ENCODE results near the gene MCRIP1. TPM values are rescaled to one million over a fixed set of nuclear protein-coding genes. Genes with fewer than 3 reads are reported as not detected.
A peak's percentile ranks its signal among the peaks of the same experiment; 100 is the strongest.

Gene MCRIP1
- total and polyA plus RNA-seq, 7 experiments from 2014 or later = 41.1 to 65.3 (median 53.1) TPM

- H3K36me3 Mint-ChIP-seq = peaks cover 0 to 24% (median 0%) of the 10 kb centered on the region in 5 donors
- ATAC-seq = no peak
Observed at GRCh38 chr17:81867170-81867990, 34.3 kb upstream of the MCRIP1 start.

GRCh38 chr17:81866440-81867169 is 33.5 kb upstream of the MCRIP1 start:
- Histone ChIP-seq H3K27me3 (ENCODE audit: control insufficient read depth in 2 of 2, insufficient read depth in 2 of 2, low read length in 2 of 2) (no peaks in the 10 kb centered on the region), H3K9me3 (ENCODE audit: control insufficient read depth in 2 of 3, low read length in 3 of 3) (no peaks in the 10 kb centered on the region), H3K27ac (ENCODE audit: low read depth, low read length) (peak overlapping the region; percentile 14), H3K4me3 (ENCODE audit: low read length) (no peak overlapping the region), H3K4me1 (ENCODE audit: control insufficient read depth in 2 of 2, insufficient read depth in 2 of 2, low read length in 2 of 2) (peaks cover 21% of the 10 kb centered on the region in 2 donors), H3K36me3 (ENCODE audit: control insufficient read depth in 2 of 3, insufficient read depth in 3 of 3, low read length in 3 of 3) (peaks cover 8 to 33% (median 12%) of the 10 kb centered on the region in 3 experiments)
- peaks cover 0 to 4% (median 0%) of the 10 kb centered on the region in 11 donors for H3K9me3 Mint-ChIP-seq
- POLR2A ChIA-PET = interaction anchor here (0.8 to 1.3 kb wide), 7 partner anchors 20 to 201 kb away, joined by 3 to 5 read pairs (median 3); partner anchors contain the start of gene MRPL12
- H3K27me3 Mint-ChIP-seq = no peaks in the 10 kb centered on the region
- intact Hi-C loops (cut with micrococcal nuclease) = loop anchor here in 1 of 2 donors (10.0 kb wide), 2 partner anchors 428 to 1412 kb away; no protein-coding TSS in a partner anchor
- peaks cover 17 to 46% (median 37%) of the 10 kb centered on the region in 7 donors for H3K4me1 Mint-ChIP-seq
- no peak for ATAC-seq
- H3K36me3 Mint-ChIP-seq = peaks cover 0 to 24% (median 0%) of the 10 kb centered on the region in 5 donors
- peak overlapping the region in 3 of 10 donors; percentile 6 to 60 (median 34) for H3K4me3 Mint-ChIP-seq
- CTCF ChIA-PET = no interaction called here
- H3K27ac Mint-ChIP-seq = peak overlapping the region; percentile 39 to 83 (median 66)
- DNase-seq = peak in 3 of 9 donors; percentile 14 to 31 (median 19)

More at GRCh38 chr17:81867170-81867990, 34.3 kb upstream of the MCRIP1 start:
- peak in 3 of 9 donors; percentile 32 to 38 (median 34) for DNase-seq
- ChIA-PET POLR2A (interaction anchor here (0.6 to 1.3 kb wide), 8 partner anchors 12 to 164 kb away, joined by 3 to 5 read pairs (median 4); partner anchors contain the start of genes ALYREF, ANAPC11 and MRPL12), CTCF (no interaction called here)
- H3K27me3 Mint-ChIP-seq = no peaks in the 10 kb centered on the region
- H3K9me3 Mint-ChIP-seq = peaks cover 0 to 4% (median 0%) of the 10 kb centered on the region in 11 donors
- peaks cover 15 to 19% of the 10 kb centered on the region in 2 donors for H3K4me1 ChIP-seq (ENCODE audit: control insufficient read depth in 2 of 2, insufficient read depth in 2 of 2, low read length in 2 of 2)
- peak overlapping the region; percentile 39 to 83 (median 66) for H3K27ac Mint-ChIP-seq
- H3K36me3 ChIP-seq (ENCODE audit: control insufficient read depth in 2 of 3, insufficient read depth in 3 of 3, low read length in 3 of 3) = peaks cover 8 to 33% (median 12%) of the 10 kb centered on the region in 3 experiments
- H3K27ac ChIP-seq (ENCODE audit: low read depth, low read length) = peak overlapping the region; percentile 14
- H3K4me1 Mint-ChIP-seq = peaks cover 17 to 42% (median 38%) of the 10 kb centered on the region in 7 donors
- H3K4me3 Mint-ChIP-seq = peak overlapping the region in 6 of 10 donors; percentile 9 to 60 (median 28)
- intact Hi-C loops (cut with micrococcal nuclease) = loop anchor here in 1 of 2 donors (10.0 kb wide), 2 partner anchors 427 to 1413 kb away; no protein-coding TSS in a partner anchor
- no peak overlapping the region for H3K4me3 ChIP-seq (ENCODE audit: low read length)
- no peaks in the 10 kb centered on the region for H3K27me3 ChIP-seq (ENCODE audit: control insufficient read depth in 2 of 2, insufficient read depth in 2 of 2, low read length in 2 of 2)
- no peaks in the 10 kb centered on the region for H3K9me3 ChIP-seq (ENCODE audit: control insufficient read depth in 2 of 3, low read length in 3 of 3)

- H3K4me1 Mint-ChIP-seq = peaks cover 17 to 50% (median 39%) of the 10 kb centered on the region in 7 donors
- H3K4me3 ChIP-seq (ENCODE audit: low read length) = no peak overlapping the region
- ATAC-seq = no peak
- no peak overlapping the region for H3K4me3 Mint-ChIP-seq
- intact Hi-C loops (cut with micrococcal nuclease) = loop anchor here in 1 of 2 donors (10.0 kb wide), 2 partner anchors 429 to 1411 kb away; no protein-coding TSS in a partner anchor
- peak overlapping the region in 5 of 9 donors; percentile 12 to 66 (median 59) for H3K27ac Mint-ChIP-seq
- peaks cover 8 to 33% (median 12%) of the 10 kb centered on the region in 3 experiments for H3K36me3 ChIP-seq (ENCODE audit: control insufficient read depth in 2 of 3, insufficient read depth in 3 of 3, low read length in 3 of 3)
- H3K4me1 ChIP-seq (ENCODE audit: control insufficient read depth in 2 of 2, insufficient read depth in 2 of 2, low read length in 2 of 2) = peaks cover 24% of the 10 kb centered on the region in 2 donors
- no peaks in the 10 kb centered on the region for H3K9me3 ChIP-seq (ENCODE audit: control insufficient read depth in 2 of 3, low read length in 3 of 3)
- DNase-seq = peak in 4 of 9 donors; percentile 13 to 16 (median 16)
- H3K27me3 Mint-ChIP-seq = peaks cover 0 to under 1% (median 0%) of the 10 kb centered on the region in 5 donors
- CTCF ChIA-PET = no interaction called here
- POLR2A ChIA-PET = interaction anchor here (0.6 to 1.3 kb wide), 5 partner anchors 8 to 200 kb away, joined by 3 read pairs; partner anchors contain the start of gene MRPL12
- no peak overlapping the region for H3K27ac ChIP-seq (ENCODE audit: low read depth, low read length)
- no peaks in the 10 kb centered on the region for H3K27me3 ChIP-seq (ENCODE audit: control insufficient read depth in 2 of 2, insufficient read depth in 2 of 2, low read length in 2 of 2)
- H3K9me3 Mint-ChIP-seq = peaks cover 0 to 8% (median 0%) of the 10 kb centered on the region in 11 donors
- peaks cover 0 to 24% (median 0%) of the 10 kb centered on the region in 5 donors for H3K36me3 Mint-ChIP-seq
Observed at GRCh38 chr17:81865733-81866439, 32.8 kb upstream of the MCRIP1 start.

- Histone ChIP-seq H3K9me3 (ENCODE audit: control insufficient read depth in 2 of 3, low read length in 3 of 3) (no peaks in the 10 kb centered on the region), H3K4me3 (ENCODE audit: low read length) (no peak overlapping the region), H3K27ac (ENCODE audit: low read depth, low read length) (no peak overlapping the region), H3K27me3 (ENCODE audit: control insufficient read depth in 2 of 2, insufficient read depth in 2 of 2, low read length in 2 of 2) (no peaks in the 10 kb centered on the region), H3K4me1 (ENCODE audit: control insufficient read depth in 2 of 2, insufficient read depth in 2 of 2, low read length in 2 of 2) (peaks cover 21 to 23% of the 10 kb centered on the region in 2 donors), H3K36me3 (ENCODE audit: control insufficient read depth in 2 of 3, insufficient read depth in 3 of 3, low read length in 3 of 3) (peaks cover 8 to 33% (median 12%) of the 10 kb centered on the region in 3 experiments)
- no peak overlapping the region for H3K4me3 Mint-ChIP-seq
- DNase-seq (no peak), ATAC-seq (no peak)
- intact Hi-C loops (cut with micrococcal nuclease) = loop anchor here in 1 of 2 donors (10.0 kb wide), 2 partner anchors 429 to 1411 kb away; no protein-coding TSS in a partner anchor
- peaks cover 0 to 12% (median 0%) of the 10 kb centered on the region in 11 donors for H3K9me3 Mint-ChIP-seq
- CTCF ChIA-PET = no interaction called here
- peaks cover 0 to 23% (median 0%) of the 10 kb centered on the region in 5 donors for H3K36me3 Mint-ChIP-seq
- H3K4me1 Mint-ChIP-seq = peaks cover 17 to 49% (median 41%) of the 10 kb centered on the region in 7 donors
- H3K27me3 Mint-ChIP-seq = peaks cover 0 to 5% (median 0%) of the 10 kb centered on the region in 5 donors
- POLR2A ChIA-PET = interaction anchor here (0.6 to 1.3 kb wide), 4 partner anchors 9 to 200 kb away, joined by 3 read pairs; no protein-coding TSS in a partner anchor
- H3K27ac Mint-ChIP-seq = peak overlapping the region in 5 of 9 donors; percentile 5 to 66 (median 31)
Observed at GRCh38 chr17:81865358-81865732, 32.3 kb upstream of the MCRIP1 start.

GRCh38 chr17:81863833-81864768 is 31.0 kb upstream of the MCRIP1 start:
- intact Hi-C loops (cut with micrococcal nuclease) = loop anchor here (5.0 to 10.0 kb wide), 5 partner anchors 48 to 1409 kb away; partner anchors contain the start of genes ACTG1 (in 1 of the 2), CCDC137 (in 1 of the 2), OXLD1 (in 1 of the 2) and PCYT2 (in 1 of the 2)
- DNase-seq (no peak), ATAC-seq (no peak)
- Mint-ChIP-seq H3K36me3 (peaks cover 0 to 20% (median 4%) of the 10 kb centered on the region in 5 donors), H3K4me1 (peaks cover 24 to 46% (median 40%) of the 10 kb centered on the region in 7 donors), H3K9me3 (peaks cover 0 to 12% (median 0%) of the 10 kb centered on the region in 11 donors), H3K4me3 (peak overlapping the region in 3 of 10 donors; percentile 29 to 78 (median 30)), H3K27ac (peak overlapping the region in 8 of 9 donors; percentile 31 to 86 (median 74)), H3K27me3 (peaks cover 0 to 5% (median 0%) of the 10 kb centered on the region in 5 donors)
- Histone ChIP-seq H3K9me3 (ENCODE audit: control insufficient read depth in 2 of 3, low read length in 3 of 3) (no peaks in the 10 kb centered on the region), H3K27ac (ENCODE audit: low read depth, low read length) (no peak overlapping the region), H3K36me3 (ENCODE audit: control insufficient read depth in 2 of 3, insufficient read depth in 3 of 3, low read length in 3 of 3) (peaks cover 3 to 26% (median 5%) of the 10 kb centered on the region in 3 experiments), H3K4me1 (ENCODE audit: control insufficient read depth in 2 of 2, insufficient read depth in 2 of 2, low read length in 2 of 2) (peaks cover 17 to 20% of the 10 kb centered on the region in 2 donors), H3K27me3 (ENCODE audit: control insufficient read depth in 2 of 2, insufficient read depth in 2 of 2, low read length in 2 of 2) (no peaks in the 10 kb centered on the region), H3K4me3 (ENCODE audit: low read length) (no peak overlapping the region)
- ChIA-PET CTCF (interaction anchor here (0.5 kb wide), 1 partner anchor 17 kb away, joined by 3 read pairs; no protein-coding TSS in a partner anchor), POLR2A (interaction anchor here (0.6 to 3.8 kb wide), 2 partner anchors 7 to 145 kb away, joined by 3 to 62 read pairs; partner anchors contain the start of gene ARHGDIA)

Measured in naive thymus-derived CD4-positive, alpha-beta T cell (primary cell).